Measurements from ENCODE around the gene CCDC15.
A peak's percentile ranks its signal among the peaks of the same experiment; 100 is the strongest.
"Not testable (repeated sequence)": the region's sequence is repeated elsewhere in the genome, so short reads cannot be mapped to it uniquely, and the experiment has no call there.

CCDC15 gene

DNA sequence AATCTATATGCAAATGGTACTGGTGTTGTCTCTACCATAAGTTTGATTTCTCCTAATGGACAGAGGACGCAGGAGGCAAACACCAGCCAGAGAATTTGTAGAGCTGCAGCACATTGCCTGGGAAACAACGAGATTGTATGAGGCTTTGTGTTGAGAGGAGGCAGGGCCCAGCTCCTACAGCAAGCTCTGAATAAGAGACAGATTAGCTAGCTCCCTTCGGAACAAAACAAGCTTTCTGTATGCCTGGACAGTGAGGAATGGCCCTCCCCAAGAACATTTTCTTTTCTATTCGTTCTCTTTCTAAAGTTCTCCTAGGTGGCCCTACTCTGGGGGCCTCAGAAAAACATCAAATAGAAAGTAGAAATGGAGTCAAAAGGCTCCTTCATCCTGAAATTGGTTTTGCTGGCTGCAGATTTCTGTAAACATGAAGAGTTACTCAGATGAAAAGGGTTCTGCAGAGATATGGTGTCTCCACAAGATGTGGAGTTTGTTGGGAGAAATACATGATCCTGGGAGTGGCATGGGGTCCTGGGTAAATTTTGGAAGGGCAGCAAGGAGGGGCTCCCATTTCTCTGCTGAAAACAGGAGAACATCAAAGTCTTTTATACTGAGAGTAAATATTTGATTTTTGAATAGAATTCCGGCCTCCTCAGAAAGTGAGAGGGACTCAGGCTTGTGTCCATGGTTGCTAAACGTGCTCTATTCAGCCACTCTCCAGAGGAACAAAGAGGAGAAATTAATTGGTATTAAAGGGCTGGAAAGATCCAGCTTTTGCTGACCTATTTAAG, 11.3 kb upstream of the CCDC15 start:
- peak; percentile 44 for DNase-seq

- DNase-seq, result no peak
Observed at GRCh38 chr11:124943254-124943616, 10.8 kb upstream of the CCDC15 start.

GRCh38 chr11:124943741-124944140, 10.3 kb upstream of the CCDC15 start:
- DNase-seq, result no peak

DNA sequence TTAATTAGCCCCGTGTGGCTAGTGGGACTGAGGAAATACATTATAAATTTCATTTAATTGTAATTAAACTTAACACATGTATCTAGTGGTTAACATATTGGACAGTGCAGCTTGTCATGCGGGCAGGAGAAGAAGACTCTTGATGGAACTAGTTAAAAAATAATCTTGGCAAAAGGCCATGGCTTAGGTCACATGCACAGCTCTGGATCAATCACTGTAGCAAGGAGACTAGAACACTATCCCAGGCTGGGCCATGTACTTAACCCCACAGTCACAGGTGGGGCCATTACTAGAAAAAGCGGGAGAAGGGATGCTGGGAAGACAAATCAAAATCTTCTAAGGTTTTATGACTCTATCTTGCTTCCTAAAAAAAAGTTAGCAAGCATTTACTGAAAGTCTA, 9.4 kb upstream of the CCDC15 start:
- DNase-seq, result no peak

- DNase-seq, result no peak
Observed at GRCh38 chr11:124945826-124946225, 8.2 kb upstream of the CCDC15 start.

DNA sequence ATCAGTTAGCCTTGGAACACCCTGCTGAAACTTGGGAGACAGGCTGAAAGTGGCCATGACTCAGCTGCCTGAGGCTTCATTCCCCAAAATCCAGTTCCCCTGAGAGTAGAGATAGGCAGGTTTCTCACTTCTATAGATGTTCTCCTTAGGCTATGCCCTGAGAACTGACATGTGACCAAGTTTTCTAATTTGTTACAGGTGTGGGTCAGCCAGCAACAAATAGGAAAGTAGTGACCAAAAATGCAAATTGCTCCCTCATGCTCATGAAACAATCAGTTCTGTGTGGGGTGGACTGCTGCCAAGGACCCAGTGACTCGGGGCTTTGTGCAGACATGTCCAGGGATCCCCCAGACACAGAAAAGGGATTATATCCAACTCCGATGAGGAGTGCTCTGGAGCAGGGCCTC, 7.3 kb upstream of the CCDC15 start:
- no peak for DNase-seq

DNA sequence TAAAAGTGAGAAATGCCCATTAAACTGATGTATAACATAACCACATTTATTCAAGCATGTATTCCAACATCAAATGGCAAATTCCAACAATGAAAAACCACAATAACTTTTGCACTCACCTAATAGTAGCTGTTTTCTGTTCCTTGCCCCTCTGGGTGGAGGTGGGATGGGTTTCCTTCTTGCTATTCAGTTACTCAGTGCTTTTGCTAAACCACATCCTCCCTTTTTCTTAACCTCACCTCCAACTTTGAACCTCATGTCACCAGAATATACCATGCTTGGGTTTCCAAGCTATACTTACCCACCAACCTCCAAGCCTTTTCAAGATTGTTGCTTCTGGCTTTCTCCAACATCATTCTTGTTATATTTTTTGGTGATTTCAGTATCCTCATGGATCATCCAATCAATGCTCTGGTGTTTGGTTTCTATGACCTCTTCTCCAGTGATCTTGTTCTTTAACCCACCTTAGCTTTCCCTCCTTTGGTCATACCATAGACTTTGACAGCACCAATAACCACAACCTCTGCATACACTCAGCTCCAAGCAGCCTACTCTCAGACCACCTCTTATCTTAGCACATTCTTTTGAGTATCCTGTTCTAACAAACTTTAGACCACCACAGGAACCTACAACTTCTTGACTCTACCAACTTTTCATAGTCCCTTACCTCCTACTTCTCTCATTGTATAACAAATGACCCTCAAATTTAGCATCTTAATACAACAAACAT, 3.2 kb upstream of the CCDC15 start:
- DNase-seq, result no peak

DNA sequence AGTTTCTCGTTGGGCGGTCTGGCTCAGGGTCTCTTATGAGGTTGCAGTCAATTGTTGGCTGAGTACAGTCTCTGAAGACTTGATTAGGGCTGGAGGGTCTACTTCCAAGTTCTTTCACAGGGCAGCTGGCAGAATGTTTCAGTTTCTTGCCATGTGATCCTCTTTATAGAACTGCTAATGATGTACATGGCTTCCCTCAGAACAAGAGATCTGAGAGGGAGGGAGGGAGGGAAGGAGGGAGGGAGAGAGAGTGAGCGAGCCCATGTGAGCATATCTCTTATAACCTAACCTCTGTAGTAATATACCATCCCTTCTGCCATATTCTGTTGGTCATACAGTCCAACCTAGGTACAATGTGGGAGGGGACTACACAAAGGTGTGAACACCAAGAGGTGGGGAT, 2.7 kb upstream of the CCDC15 start:
- DNase-seq, result no peak

GRCh38 chr11:124954590-124954955, 571 bp downstream of the CCDC15 start:
- DNase-seq, result no peak

DNA sequence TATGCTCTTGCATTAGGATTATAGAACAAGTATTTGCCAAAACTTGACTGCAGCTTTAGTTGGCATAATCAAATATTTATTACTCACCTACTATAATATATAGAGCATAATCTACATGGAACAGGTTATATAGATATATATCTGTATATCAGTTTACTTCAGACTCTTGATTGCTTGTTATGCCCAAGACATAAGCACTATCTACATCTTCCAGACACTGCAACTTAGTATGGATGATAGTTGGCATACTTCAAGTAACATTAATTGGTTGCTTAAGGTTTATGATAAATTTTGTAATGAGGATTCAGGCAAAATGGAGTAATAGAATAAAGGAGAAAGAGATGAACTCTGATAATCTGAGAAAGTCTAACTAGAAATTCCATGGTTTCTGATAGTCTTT, 1.0 kb downstream of the CCDC15 start:
- no peak for DNase-seq

- peak; percentile 26 for DNase-seq
Observed at GRCh38 chr11:124961972-124962609, 8.1 kb downstream of the CCDC15 start.

DNA sequence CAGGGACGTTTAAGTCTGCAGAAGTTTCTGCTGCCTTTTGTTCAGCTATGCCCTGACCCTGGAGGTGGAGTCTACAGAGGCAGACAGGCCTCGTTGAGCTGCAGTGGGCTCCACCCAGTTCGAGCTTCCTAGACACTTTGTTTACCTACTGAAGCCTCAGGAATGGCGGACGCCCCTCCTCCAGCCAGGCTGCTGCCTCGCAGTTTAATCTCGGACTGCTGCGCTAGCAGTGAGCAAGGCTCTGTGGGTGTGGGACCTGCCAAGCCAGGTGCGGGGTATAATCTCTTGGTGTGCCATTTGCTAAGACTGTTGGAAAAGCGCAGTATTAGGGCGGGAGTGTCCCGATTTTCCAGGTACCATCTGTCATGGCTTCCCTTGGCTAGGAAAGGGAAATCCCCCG, 14.2 kb downstream of the CCDC15 start:
- DNase-seq, result not testable (repeated sequence)

DNA sequence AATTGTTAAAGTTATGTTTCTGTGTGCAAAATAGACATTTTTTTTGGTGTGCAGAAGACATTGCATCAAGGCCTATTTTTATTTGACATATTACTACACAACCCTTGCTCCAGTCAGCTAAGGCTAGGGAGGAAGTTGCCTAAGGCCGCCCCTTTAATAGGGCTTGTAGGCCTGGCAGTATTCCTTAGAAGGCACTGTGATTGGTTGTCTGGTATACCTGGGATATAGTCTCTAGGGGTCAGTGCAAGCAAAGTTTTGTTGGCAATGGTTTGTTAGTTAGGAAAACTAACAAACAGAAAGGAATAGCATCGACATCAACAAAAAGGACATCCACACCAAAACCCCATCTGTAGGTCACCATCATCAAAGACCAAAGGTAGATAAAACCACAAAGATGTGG, 16.9 kb downstream of the CCDC15 start:
- no peak for DNase-seq

DNA sequence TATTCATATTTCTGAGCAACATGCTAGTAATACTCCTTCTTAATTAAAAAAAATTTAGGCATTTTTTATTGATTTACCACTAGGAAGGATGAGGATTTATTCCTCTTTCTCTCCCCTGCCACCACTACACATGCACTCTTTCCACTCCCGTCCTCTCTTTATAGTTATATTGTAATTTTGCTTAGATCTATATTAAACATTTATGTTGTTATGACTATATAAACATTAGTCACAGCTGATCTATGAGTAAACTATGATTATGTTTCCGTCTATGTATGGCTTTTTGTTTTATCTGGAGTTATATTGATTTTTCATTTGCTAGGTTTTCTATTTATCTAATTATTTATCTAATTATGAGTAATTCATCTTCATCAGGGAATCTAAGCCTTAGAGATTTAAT, 17.8 kb downstream of the CCDC15 start:
- DNase-seq, result no peak

DNA sequence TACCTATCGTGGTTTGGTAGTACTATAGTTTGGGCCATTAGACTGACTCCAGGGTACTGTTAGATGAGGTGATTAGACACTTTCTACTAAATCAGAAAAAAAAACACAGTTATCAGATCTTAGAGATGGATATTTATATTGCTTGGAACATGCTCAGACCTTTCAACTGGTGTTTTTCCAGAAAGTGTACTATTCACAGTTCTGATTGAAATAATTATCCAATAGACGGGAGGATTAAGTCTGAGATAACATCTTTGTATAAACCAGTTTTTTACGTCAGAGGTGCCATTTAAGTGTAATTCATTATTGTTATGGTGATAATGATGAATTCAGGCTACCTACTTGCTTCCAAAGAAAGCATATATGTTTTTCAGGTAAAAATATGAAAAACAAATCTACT, 22.5 kb downstream of the CCDC15 start:
- DNase-seq, result no peak

GRCh38 chr11:124977006-124977405, 23.0 kb downstream of the CCDC15 start:
- no peak for DNase-seq

DNA sequence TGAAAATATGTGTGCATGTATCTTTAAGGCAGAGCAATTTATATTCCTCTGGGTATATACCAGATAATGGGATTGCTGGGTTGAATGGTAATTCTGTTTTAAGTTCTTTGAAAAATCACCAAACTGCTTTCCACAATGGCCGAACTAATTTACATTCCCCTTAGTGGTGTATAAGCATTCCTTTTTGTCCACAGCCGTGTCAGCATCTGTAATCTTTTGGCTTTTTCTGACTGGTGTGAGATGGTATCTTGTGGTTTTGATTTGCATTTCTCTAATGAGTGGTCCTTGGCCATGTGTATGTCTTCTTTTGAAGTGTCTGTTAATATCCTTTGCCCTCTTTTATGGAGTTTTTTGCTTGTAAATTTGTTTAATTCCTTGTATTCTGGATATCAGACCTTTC, 24.3 kb downstream of the CCDC15 start:
- no peak for DNase-seq

GRCh38 chr11:124982043-124982442, 28.0 kb downstream of the CCDC15 start:
- DNase-seq, result no peak

- DNase-seq, result no peak
Observed at GRCh38 chr11:124983674-124984511, 29.9 kb downstream of the CCDC15 start.

DNA sequence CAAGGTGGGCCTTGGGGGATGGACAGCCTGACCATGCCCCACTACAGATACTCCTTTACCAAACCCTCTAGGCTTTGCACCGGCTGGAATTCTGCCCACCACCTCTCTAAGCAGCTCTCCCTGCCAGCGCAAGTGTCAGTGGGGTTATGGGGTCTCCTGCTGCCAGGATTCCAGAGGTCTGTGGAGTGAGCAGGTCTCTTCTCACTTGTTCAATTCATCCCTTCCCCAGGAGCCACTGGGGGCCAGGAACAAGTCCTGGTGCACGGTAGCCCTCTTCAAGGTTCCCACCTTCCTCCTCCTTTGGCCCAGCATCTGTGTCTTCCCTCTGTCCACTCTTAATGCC, 30.5 kb downstream of the CCDC15 start:
- no peak for DNase-seq

DNA sequence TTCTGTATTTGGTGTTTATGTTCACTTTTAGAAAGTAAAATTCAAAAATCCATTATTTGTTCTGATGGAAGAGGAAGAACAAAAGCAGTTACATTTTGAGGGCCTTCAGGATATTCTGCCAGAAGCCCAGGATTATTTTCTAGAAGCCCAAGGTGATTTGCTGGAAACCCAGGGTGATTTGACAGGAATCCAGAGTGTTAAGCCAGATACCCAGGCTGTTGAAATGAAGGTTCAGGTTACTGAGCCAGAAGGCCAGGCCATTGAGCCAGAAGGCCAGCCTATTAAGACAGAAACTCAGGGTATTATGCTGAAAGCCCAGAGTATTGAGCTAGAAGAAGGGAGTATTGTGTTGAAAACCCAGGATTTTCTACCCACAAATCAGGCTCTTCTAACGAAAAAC, 33.1 kb downstream of the CCDC15 start:
- no peak for DNase-seq

- no peak for DNase-seq
Observed at GRCh38 chr11:124988063-124988462, 34.1 kb downstream of the CCDC15 start.

- DNase-seq, result no peak
Observed at GRCh38 chr11:125001079-125001778, 47.2 kb downstream of the CCDC15 start.

All from retina (tissue), 1 donor.